ENCODE measurements around the gene PRKN.

The PRKN gene

GRCh38 chr6:162249907-162250642 lies 477.5 kb downstream of the PRKN start:
- Histone ChIP-seq H3K4me1 (ENCODE audit: insufficient read depth, low read length, severe bottlenecking) (no peaks in the 10 kb centered on the region), H3K9ac (ENCODE audit: low read length) (no peak overlapping the region), H3K9me3 (ENCODE audit: low read length) (no peaks in the 10 kb centered on the region), H3K27me3 (ENCODE audit: insufficient read depth, low read length) (no peaks in the 10 kb centered on the region), H3K4me3 (ENCODE audit: low read depth, low read length, poor library complexity, severe bottlenecking) (no peak overlapping the region), H3K9me2 (ENCODE audit: low read depth, low read length) (no peaks in the 10 kb centered on the region), H3K4me2 (ENCODE audit: low read length) (no peak overlapping the region), H3F3A (ENCODE audit: insufficient read depth, low read length) (no peaks in the 10 kb centered on the region), H2AFZ (ENCODE audit: low read length) (no peak overlapping the region), H3K36me3 (ENCODE audit: insufficient read depth, low read length) (no peaks in the 10 kb centered on the region), H3K27ac (ENCODE audit: low read depth, low read length, poor library complexity, severe bottlenecking) (no peak overlapping the region), H4K20me1 (ENCODE audit: insufficient read depth, low read length) (no peaks in the 10 kb centered on the region), H3K79me2 (ENCODE audit: insufficient read depth, low read length) (no peaks in the 10 kb centered on the region)
- no peak for TF ChIP-seq CTCF (IDR thresholded peaks at IDR 0.05; ENCODE audit: low read length)
- no peak for TF ChIP-seq EZH2 (IDR thresholded peaks at IDR 0.05; ENCODE audit: borderline replicate concordance, low read length)

- H3K9ac ChIP-seq (ENCODE audit: low read length), result no peak overlapping the region
- no peaks in the 10 kb centered on the region for H3K27me3 ChIP-seq (ENCODE audit: insufficient read depth, low read length)
- H3F3A ChIP-seq (ENCODE audit: insufficient read depth, low read length), result no peaks in the 10 kb centered on the region
- H3K4me1 ChIP-seq (ENCODE audit: insufficient read depth, low read length, severe bottlenecking), result no peaks in the 10 kb centered on the region
- H4K20me1 ChIP-seq (ENCODE audit: insufficient read depth, low read length), result no peaks in the 10 kb centered on the region
- TF ChIP-seq EZH2 (IDR thresholded peaks at IDR 0.05; ENCODE audit: borderline replicate concordance, low read length) (no peak), CTCF (IDR thresholded peaks at IDR 0.05; ENCODE audit: low read length) (no peak)
- H3K79me2 ChIP-seq (ENCODE audit: insufficient read depth, low read length), result no peaks in the 10 kb centered on the region
- no peak overlapping the region for H3K27ac ChIP-seq (ENCODE audit: low read depth, low read length, poor library complexity, severe bottlenecking)
- no peak overlapping the region for H3K4me3 ChIP-seq (ENCODE audit: low read depth, low read length, poor library complexity, severe bottlenecking)
- no peaks in the 10 kb centered on the region for H3K9me3 ChIP-seq (ENCODE audit: low read length)
- no peaks in the 10 kb centered on the region for H3K36me3 ChIP-seq (ENCODE audit: insufficient read depth, low read length)
- H2AFZ ChIP-seq (ENCODE audit: low read length), result no peak overlapping the region
- H3K9me2 ChIP-seq (ENCODE audit: low read depth, low read length), result no peaks in the 10 kb centered on the region
- H3K4me2 ChIP-seq (ENCODE audit: low read length), result no peak overlapping the region
Measured at GRCh38 chr6:162245830-162246420, 481.6 kb downstream of the PRKN start.

DNA sequence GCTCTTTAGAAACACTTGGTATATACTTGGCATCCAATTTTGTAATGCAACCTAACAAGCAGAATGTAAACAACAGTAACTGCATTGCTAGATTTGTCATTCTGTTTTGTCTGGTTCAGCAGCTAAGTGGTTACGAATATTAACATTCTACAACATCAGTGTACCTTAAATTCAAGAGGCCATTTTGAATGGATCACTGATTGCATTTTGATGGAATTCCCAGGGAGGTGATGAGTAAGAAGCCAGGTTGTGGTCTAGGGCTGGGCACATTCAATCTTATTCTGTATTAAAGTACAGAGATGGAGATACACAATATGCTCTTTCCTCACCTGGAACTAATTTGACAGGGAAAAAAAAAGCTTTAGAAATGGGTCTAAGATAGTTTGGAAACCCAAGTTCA lies 483.5 kb downstream of the PRKN start:
- Histone ChIP-seq H3K27ac (ENCODE audit: low read depth, low read length, poor library complexity, severe bottlenecking) (no peak overlapping the region), H3K9me3 (ENCODE audit: low read length) (no peaks in the 10 kb centered on the region), H3K9me2 (ENCODE audit: low read depth, low read length) (no peaks in the 10 kb centered on the region), H4K20me1 (ENCODE audit: insufficient read depth, low read length) (no peaks in the 10 kb centered on the region), H2AFZ (ENCODE audit: low read length) (no peak overlapping the region), H3K4me3 (ENCODE audit: low read depth, low read length, poor library complexity, severe bottlenecking) (no peak overlapping the region), H3K79me2 (ENCODE audit: insufficient read depth, low read length) (no peaks in the 10 kb centered on the region), H3K4me1 (ENCODE audit: insufficient read depth, low read length, severe bottlenecking) (no peaks in the 10 kb centered on the region), H3F3A (ENCODE audit: insufficient read depth, low read length) (no peaks in the 10 kb centered on the region), H3K9ac (ENCODE audit: low read length) (no peak overlapping the region), H3K36me3 (ENCODE audit: insufficient read depth, low read length) (no peaks in the 10 kb centered on the region), H3K27me3 (ENCODE audit: insufficient read depth, low read length) (no peaks in the 10 kb centered on the region), H3K4me2 (ENCODE audit: low read length) (no peak overlapping the region)
- no peak for TF ChIP-seq CTCF (IDR thresholded peaks at IDR 0.05; ENCODE audit: low read length)

Data from OCI-LY1 (cell line).